H9 (cell line): Measurements from ENCODE around the gene IFNW1. TPM values are rescaled to one million over a fixed set of nuclear protein-coding genes. Genes with fewer than 3 reads are reported as not detected.
A peak's percentile ranks its signal among the peaks of the same experiment; 100 is the strongest.
"Not testable (repeated sequence)": the region's sequence is repeated elsewhere in the genome, so short reads cannot be mapped to it uniquely, and the experiment has no call there.

Experiments
- DNase-seq: peaks from one replicate; pipeline ENCODE4 v3.0.0-alpha.2; 2017
- H2AFZ ChIP-seq: one replicate; pipeline ENCODE4 v1.6.1; 2013; ENCODE audit warnings: mild to moderate bottlenecking, low read length, control low read depth, moderate library complexity
- H2AK5ac ChIP-seq: 2 replicates; pipeline ENCODE4 v1.6.1; 2013; ENCODE audit warnings: low read length, control low read depth, mixed read lengths; ENCODE audit not compliant: insufficient read length
- H2BK120ac ChIP-seq: one replicate; pipeline ENCODE4 v1.6.1; 2013; ENCODE audit warnings: low read depth, mild to moderate bottlenecking, low read length, control low read depth, inconsistent platforms; ENCODE audit not compliant: poor library complexity, severe bottlenecking
- H2BK12ac ChIP-seq: 2 replicates; pipeline ENCODE4 v1.6.1; 2013; ENCODE audit warnings: low read length, control low read depth, mixed read lengths, low read depth; ENCODE audit not compliant: insufficient read length
- H2BK15ac ChIP-seq: 2 replicates; pipeline ENCODE4 v1.6.1; 2013; ENCODE audit warnings: low read depth, low read length, control low read depth
- H2BK20ac ChIP-seq: one replicate; pipeline ENCODE4 v1.6.1; 2013; ENCODE audit warnings: low read depth, mild to moderate bottlenecking, low read length, control low read depth, inconsistent platforms; ENCODE audit not compliant: poor library complexity, severe bottlenecking
- H2BK5ac ChIP-seq: 2 replicates; pipeline ENCODE4 v1.6.1; 2013; ENCODE audit warnings: low read length, control low read depth, mixed read lengths; ENCODE audit not compliant: insufficient read length
- H3K14ac ChIP-seq: 2 replicates; pipeline ENCODE4 v1.6.1; 2013; ENCODE audit warnings: low read length, control low read depth; ENCODE audit not compliant: insufficient read depth
- H3K18ac ChIP-seq: 2 replicates; pipeline ENCODE4 v1.6.1; 2013; ENCODE audit warnings: low read depth, mild to moderate bottlenecking, mixed read lengths, low read length, control low read depth; ENCODE audit not compliant: insufficient read length
- H3K23ac ChIP-seq: 2 replicates; pipeline ENCODE4 v1.6.1; 2013; ENCODE audit warnings: low read length, control low read depth, mixed read lengths, low read depth; ENCODE audit not compliant: insufficient read length
- H3K23me2 ChIP-seq: 2 replicates; pipeline ENCODE4 v1.6.1; 2013; ENCODE audit warnings: low read depth, mild to moderate bottlenecking, mixed read lengths, low read length, control low read depth; ENCODE audit not compliant: insufficient read length, poor library complexity, severe bottlenecking
- H3K27ac ChIP-seq: 2 replicates; pipeline ENCODE4 v1.5.1; 2013; ENCODE audit warnings: low read length, control low read depth, mixed read lengths, low read depth; ENCODE audit not compliant: insufficient read length
- H3K27me3 ChIP-seq: 2 replicates; pipeline ENCODE4 v1.6.1; 2013; ENCODE audit warnings: low read length, control low read depth, inconsistent platforms; ENCODE audit not compliant: insufficient read depth
- H3K4ac ChIP-seq: 2 replicates; pipeline ENCODE4 v1.6.1; 2013; ENCODE audit warnings: low read depth, mild to moderate bottlenecking, control low read depth, inconsistent platforms, low read length, moderate library complexity
- H3K4me1 ChIP-seq: 2 replicates; pipeline ENCODE4 v1.6.1; 2013; ENCODE audit warnings: low read length, control low read depth, inconsistent platforms; ENCODE audit not compliant: insufficient read depth
- H3K4me2 ChIP-seq: 2 replicates; pipeline ENCODE4 v1.6.1; 2013; ENCODE audit warnings: low read length, control low read depth, mixed read lengths; ENCODE audit not compliant: insufficient read length, insufficient read depth
- H3K56ac ChIP-seq: 2 replicates; pipeline ENCODE4 v1.6.1; 2013; ENCODE audit warnings: low read depth, mild to moderate bottlenecking, mixed read lengths, low read length, control low read depth; ENCODE audit not compliant: insufficient read length
- H3K79me1 ChIP-seq: 2 replicates; pipeline ENCODE4 v1.6.1; 2013; ENCODE audit warnings: low read depth, mild to moderate bottlenecking, moderate library complexity, low read length, control low read depth, inconsistent platforms; ENCODE audit not compliant: insufficient read depth, poor library complexity, severe bottlenecking
- H3K79me2 ChIP-seq: 2 replicates; pipeline ENCODE4 v1.6.1; 2013; ENCODE audit warnings: low read length, control low read depth, inconsistent platforms; ENCODE audit not compliant: insufficient read depth
- H3K9ac ChIP-seq: 2 replicates; pipeline ENCODE4 v1.6.1; 2013; ENCODE audit warnings: low read length, control low read depth, mixed read lengths; ENCODE audit not compliant: insufficient read length; ENCODE audit errors: extremely low read depth
- H3K9me3 ChIP-seq: one replicate; pipeline ENCODE4 v1.6.1; 2013; ENCODE audit warnings: low read depth, low read length, inconsistent platforms; ENCODE audit not compliant: control insufficient read depth
- H3T11ph ChIP-seq: one replicate; pipeline ENCODE4 v1.6.1; 2013; ENCODE audit warnings: mild to moderate bottlenecking, low read length, control low read depth, inconsistent platforms
- H4K20me1 ChIP-seq: one replicate; pipeline ENCODE4 v1.6.1; 2013; ENCODE audit not compliant: control insufficient read depth, insufficient read length, insufficient read depth
- H4K5ac ChIP-seq: 2 replicates; pipeline ENCODE4 v1.6.1; 2013; ENCODE audit warnings: low read depth, mild to moderate bottlenecking, mixed read lengths, low read length, control low read depth; ENCODE audit not compliant: insufficient read length
- H4K8ac ChIP-seq: replicated peaks from 2 replicates; pipeline ENCODE4 v1.6.1; 2013; ENCODE audit warnings: low read length, control low read depth, mixed read lengths, low read depth; ENCODE audit not compliant: insufficient read length
- H4K91ac ChIP-seq: 2 replicates; pipeline ENCODE4 v1.6.1; 2013; ENCODE audit warnings: low read depth, mild to moderate bottlenecking, moderate library complexity, mixed read lengths, low read length, control low read depth; ENCODE audit not compliant: insufficient read length
- H3K27ac Mint-ChIP-seq, 3 experiments: 2 replicates in 2 of 3; 3 replicates in 1 of 3; pipeline ENCODE4 v1.8.0; 2020 to 2021; ENCODE audit warnings: mixed read lengths in 3 of 3, mild to moderate bottlenecking in 1 of 3, moderate library complexity in 1 of 3
- H3K27me3 Mint-ChIP-seq: 2 replicates; pipeline ENCODE4 v1.8.0; 2021; ENCODE audit warnings: low read depth, mild to moderate bottlenecking, moderate library complexity, mixed read lengths
- H3K36me3 Mint-ChIP-seq, 3 experiments: 2 replicates in 2 of 3; 3 replicates in 1 of 3; pipeline ENCODE4 v1.8.0; 2020 to 2021; ENCODE audit warnings: low read depth in 3 of 3, mixed read lengths in 3 of 3; ENCODE audit not compliant: insufficient read depth in 1 of 3
- H3K4me1 Mint-ChIP-seq, 2 experiments: 2 replicates each; pipeline ENCODE4 v1.8.0; 2020; ENCODE audit warnings: mixed read lengths in 2 of 2
- H3K4me3 Mint-ChIP-seq, 2 experiments: 2 replicates in 1 of 2; 3 replicates in 1 of 2; pipeline ENCODE4 v1.8.0; 2020 to 2021; ENCODE audit warnings: mild to moderate bottlenecking in 2 of 2, mixed read lengths in 2 of 2, moderate library complexity in 1 of 2
- H3K9me3 Mint-ChIP-seq, 2 experiments: 2 replicates in 1 of 2; 3 replicates in 1 of 2; pipeline ENCODE4 v1.8.0; 2020; ENCODE audit warnings: mild to moderate bottlenecking in 2 of 2, mixed read lengths in 2 of 2, moderate library complexity in 1 of 2
- CTCF ChIP-seq: fragments of 200-600 bp; sonication (generic); conservative IDR thresholded peaks from 3 replicates; pipeline ENCODE4 v1.8.0; 2021; ENCODE audit warnings: antibody characterized with exemption, mild to moderate bottlenecking
- WGBS: extraction: QIAGEN DNeasy Blood & Tissue Kit; methylation state at CpG from one replicate; pipeline ENCODE4 v1.1.7; 2013; ENCODE audit warnings: missing lambda C conversion rate, low lambda C conversion rate, mixed read lengths; ENCODE audit not compliant: insufficient read length; ENCODE audit errors: extremely low coverage; 5-methylcytosine and 5-hydroxymethylcytosine counted together
- total RNA-seq: library from RNA; stranded (reverse); gene quantifications from 2 replicates; pipeline ENCODE4 v1.2.1, GENCODE V29; 2021

The IFNW1 gene
- total RNA-seq, 1 experiment from 2014 or later: not detected

GRCh38 chr9:21135736-21136135, 5.9 kb downstream of the IFNW1 start:
- Histone ChIP-seq H3K14ac (no peak overlapping the region), H3K27ac (no peak overlapping the region), H2BK12ac (no peak overlapping the region), H4K8ac (no peak overlapping the region), H3K23me2 (no peaks in the 10 kb centered on the region), H3K18ac (no peak overlapping the region), H3K23ac (no peak overlapping the region), H2AFZ (no peak overlapping the region), H3K27me3 (no peaks in the 10 kb centered on the region), H2BK15ac (no peak overlapping the region), H2AK5ac (no peak overlapping the region), H2BK5ac (no peak overlapping the region), H3K56ac (no peak overlapping the region), H3K4ac (no peak overlapping the region), H2BK120ac (no peak overlapping the region), H3K4me1 (no peaks in the 10 kb centered on the region), H3K9ac (no peak overlapping the region), H4K20me1 (no peaks in the 10 kb centered on the region), H3K9me3 (no peaks in the 10 kb centered on the region), H3K4me2 (no peak overlapping the region), H2BK20ac (no peak overlapping the region), H3K79me1 (no peaks in the 10 kb centered on the region), H3K79me2 (no peaks in the 10 kb centered on the region), H4K5ac (no peak overlapping the region), H3T11ph (no peak overlapping the region), H4K91ac (no peak overlapping the region)
- no peak overlapping the region for H3K4me3 Mint-ChIP-seq
- DNase-seq: no peak
- no peaks in the 10 kb centered on the region for H3K4me1 Mint-ChIP-seq
- TF ChIP-seq CTCF: peak; percentile 55
- H3K9me3 Mint-ChIP-seq: no peaks in the 10 kb centered on the region
- H3K27ac Mint-ChIP-seq: peak overlapping the region in 1 of 3 experiments; percentile 13; a peak in 1 of 7 replicates
- H3K36me3 Mint-ChIP-seq: no peaks in the 10 kb centered on the region
- no peaks in the 10 kb centered on the region for H3K27me3 Mint-ChIP-seq
- WGBS: no CpG with 5 or more reads among the region's 3 CpGs

GRCh38 chr9:21128186-21128585, 13.4 kb downstream of the IFNW1 start:
- not testable (repeated sequence) for H3K4me1 ChIP-seq, H3K4ac ChIP-seq, H4K20me1 ChIP-seq, H3K27ac Mint-ChIP-seq, H3K4me2 ChIP-seq, H2BK5ac ChIP-seq, H2AFZ ChIP-seq, DNase-seq, H3K9me3 ChIP-seq, H3K36me3 Mint-ChIP-seq, H4K91ac ChIP-seq, H2BK12ac ChIP-seq, H4K8ac ChIP-seq, H3K9ac ChIP-seq, H3K27ac ChIP-seq, H3K18ac ChIP-seq, H3K23ac ChIP-seq, H3K14ac ChIP-seq, H3K27me3 ChIP-seq, H2BK120ac ChIP-seq, H3K23me2 ChIP-seq, H3K79me1 ChIP-seq, H3K4me3 Mint-ChIP-seq, H2BK15ac ChIP-seq, H2AK5ac ChIP-seq, H3T11ph ChIP-seq, H3K56ac ChIP-seq, H2BK20ac ChIP-seq, H3K79me2 ChIP-seq, H3K27me3 Mint-ChIP-seq, H3K4me1 Mint-ChIP-seq, H3K9me3 Mint-ChIP-seq, H4K5ac ChIP-seq
